ENCODE data around the gene MSI2.

DNA sequence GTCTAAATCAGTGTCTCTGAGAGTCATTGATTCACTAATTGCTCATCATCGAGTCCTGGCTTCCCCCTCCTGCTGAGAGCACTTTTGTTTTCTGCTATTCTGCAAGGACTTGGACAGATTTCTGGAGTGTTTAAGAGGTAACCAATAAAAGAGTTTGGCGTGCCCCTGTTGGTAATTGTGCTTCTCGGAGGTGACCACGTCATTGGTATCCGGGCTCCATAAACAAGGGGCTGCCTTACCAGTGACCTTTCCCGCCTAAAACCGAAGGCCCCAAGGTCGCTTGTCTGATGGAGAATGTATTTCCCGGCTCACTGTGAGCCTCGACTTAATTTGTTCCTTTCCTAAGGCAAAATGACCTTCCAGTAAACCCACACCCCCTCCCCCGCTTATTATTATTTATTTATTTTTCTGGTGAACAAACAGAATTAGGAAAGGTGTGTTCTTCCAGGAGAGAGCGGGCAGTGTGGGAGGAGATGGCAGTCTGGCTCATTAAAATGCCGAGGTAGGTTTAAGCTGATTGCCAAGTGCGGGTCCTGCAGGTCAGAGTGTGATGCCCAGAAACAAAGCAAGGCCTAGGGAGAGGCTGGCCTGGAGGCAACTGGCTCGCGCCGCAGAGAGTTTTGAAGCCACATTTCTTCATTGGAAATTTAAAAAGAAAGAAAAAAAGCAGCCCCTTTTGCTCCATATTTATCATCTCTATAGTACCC, 30.2 kb downstream of the MSI2 start:
- no peak for TF ChIP-seq EP300 (IDR thresholded peaks at IDR 0.05; ENCODE audit: borderline replicate concordance in 1 of 2, low read depth in 1 of 2, low read length in 1 of 2)
- no peak for TF ChIP-seq SMC3 (IDR thresholded peaks at IDR 0.05; ENCODE audit: low read depth, low read length)
